Smooth muscle cell (in vitro differentiated cells): Measurements from ENCODE around the gene DDO. TPM values are rescaled to one million over a fixed set of nuclear protein-coding genes. Genes with fewer than 3 reads are reported as not detected.

Source experiments
- DNase-seq: peaks from one replicate; lab custom pipeline; 2025; ENCODE audit not compliant: unreplicated experiment; lab: John Stamatoyannopoulos, UW
- H2AFZ ChIP-seq: fragments of 200-600 bp; sonication (generic); 2 replicates; pipeline ENCODE4 v1.6.0; 2016; ENCODE audit warnings: antibody characterized with exemption, low read depth, mild to moderate bottlenecking
- H3F3A ChIP-seq: fragments of 200-600 bp; sonication (generic); 2 replicates; pipeline ENCODE4 v1.6.0; 2017; ENCODE audit warnings: antibody characterized with exemption, low read depth
- H3K27ac ChIP-seq: fragments of 200-600 bp; sonication (generic); 2 replicates; pipeline ENCODE4 v1.5.1; 2016; ENCODE audit warnings: low read depth, mild to moderate bottlenecking
- H3K27me3 ChIP-seq: fragments of 200-600 bp; sonication (generic); 2 replicates; pipeline ENCODE4 v1.6.1; 2016; ENCODE audit warnings: low read depth, mild to moderate bottlenecking
- H3K36me3 ChIP-seq: fragments of 200-600 bp; sonication (generic); 2 replicates; pipeline ENCODE4 v1.5.1; 2016; ENCODE audit warnings: low read depth
- H3K4me1 ChIP-seq: fragments of 200-600 bp; sonication (generic); 2 replicates; pipeline ENCODE4 v1.5.1; 2016; ENCODE audit warnings: low read depth
- H3K4me2 ChIP-seq: fragments of 200-600 bp; sonication (generic); 2 replicates; pipeline ENCODE4 v1.6.0; 2016; ENCODE audit warnings: mild to moderate bottlenecking
- H3K4me3 ChIP-seq: fragments of 200-600 bp; sonication (generic); 2 replicates; pipeline ENCODE4 v1.5.1; 2016; ENCODE audit warnings: mild to moderate bottlenecking
- H3K79me2 ChIP-seq: fragments of 200-600 bp; sonication (generic); 2 replicates; pipeline ENCODE4 v1.6.0; 2016; ENCODE audit warnings: low read depth, mild to moderate bottlenecking
- H3K9ac ChIP-seq: fragments of 200-600 bp; sonication (generic); 2 replicates; pipeline ENCODE4 v1.6.0; 2016; ENCODE audit warnings: low read depth
- H3K9me3 ChIP-seq: fragments of 200-600 bp; sonication (generic); replicated peaks from 2 replicates; pipeline ENCODE4 v1.5.1; 2016; ENCODE audit warnings: low read depth
- H4K20me1 ChIP-seq: fragments of 200-600 bp; sonication (generic); 2 replicates; pipeline ENCODE4 v1.6.0; 2016; ENCODE audit warnings: low read depth
- CTCF ChIP-seq: fragments of 200-600 bp; sonication (generic); IDR thresholded peaks from 2 replicates; pipeline ENCODE4 v1.5.1; 2017; ENCODE audit warnings: borderline replicate concordance, mild to moderate bottlenecking, antibody characterized with exemption; ENCODE audit not compliant: insufficient read depth, poor library complexity, severe bottlenecking
- WGBS: methylation state at CpG from one replicate; pipeline ENCODE4 v1.1.7; 2016; ENCODE audit warnings: low lambda C conversion rate; 5-methylcytosine and 5-hydroxymethylcytosine counted together
- polyA plus RNA-seq: library from polyadenylated mRNA; unstranded; fragments of >200 nt; fragmentation: Nextera tagmentation; extraction: Ambion mirVana; gene quantifications from 2 replicates; pipeline ENCODE4 v1.2.1, GENCODE V29; 2016
- total RNA-seq: library from RNA; depleted of rRNA; stranded (reverse); fragments of >200 nt; gene quantifications from 2 replicates; pipeline ENCODE4 v1.2.3, GENCODE V29; 2014

DDO gene
- total and polyA plus RNA-seq, 2 experiments from 2014 or later, result not detected

DNA sequence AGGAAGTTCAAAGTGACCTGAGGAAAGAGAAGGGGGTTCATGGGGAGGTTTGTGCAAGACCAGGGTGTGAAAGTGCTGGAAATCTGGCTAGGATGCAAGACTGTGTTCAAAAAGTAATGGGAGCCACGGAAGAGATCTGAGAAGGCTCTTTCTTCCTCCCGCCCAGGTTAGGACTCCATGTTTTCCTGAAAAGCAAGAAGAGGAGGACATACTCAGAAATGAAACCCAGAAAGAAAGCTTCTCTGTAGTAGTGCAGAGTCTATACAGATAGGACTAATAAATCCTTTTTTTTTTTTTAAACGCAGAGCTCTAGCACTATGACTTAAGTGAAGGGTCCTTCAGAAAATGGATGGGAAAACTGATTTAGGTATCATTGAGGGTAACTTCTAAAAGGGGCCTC lies 3.2 kb upstream of the DDO start:
- Histone ChIP-seq H3K27ac (no peak overlapping the region), H3K79me2 (no peaks in the 10 kb centered on the region)
- 93% methylated on average over 3 of the region's 3 CpGs for WGBS

DNA sequence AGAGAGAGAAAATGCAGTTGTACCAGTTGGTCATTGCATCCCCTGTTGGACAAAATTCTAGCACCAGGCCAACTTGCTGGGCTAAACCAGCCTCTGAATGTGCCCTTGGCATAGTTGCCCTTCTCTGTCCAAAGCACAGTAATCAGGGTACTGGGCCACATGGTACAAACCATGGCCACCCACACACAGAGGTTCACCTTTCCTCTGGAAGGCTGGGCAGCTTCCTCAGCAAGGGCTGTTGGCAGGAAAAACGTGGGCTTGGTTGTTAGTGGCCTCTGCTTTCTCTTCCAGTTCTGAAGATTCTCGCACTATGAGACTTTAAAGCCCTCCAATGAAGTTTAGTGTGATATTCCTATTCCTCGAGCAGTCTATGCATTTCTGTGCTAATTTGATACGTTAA lies 706 bp downstream of the DDO start:
- Histone ChIP-seq H3K9ac (no peak overlapping the region), H3F3A (no peaks in the 10 kb centered on the region), H3K4me2 (no peak overlapping the region), H3K27me3 (peaks cover 4% of the 10 kb centered on the region), H3K9me3 (no peaks in the 10 kb centered on the region), H3K79me2 (no peaks in the 10 kb centered on the region), H3K36me3 (no peaks in the 10 kb centered on the region), H3K4me3 (no peak overlapping the region), H3K27ac (no peak overlapping the region), H4K20me1 (no peaks in the 10 kb centered on the region), H2AFZ (no peak overlapping the region), H3K4me1 (no peaks in the 10 kb centered on the region)
- TF ChIP-seq CTCF, result no peak
- WGBS, result 87% methylated on average over 4 of the region's 4 CpGs
- no peak for DNase-seq

More for the DNA sequence above, 3.2 kb upstream of the DDO start:
- Histone ChIP-seq H3K4me2 (no peak overlapping the region), H3K9me3 (no peaks in the 10 kb centered on the region), H3F3A (no peaks in the 10 kb centered on the region), H3K27me3 (peaks cover 4% of the 10 kb centered on the region), H3K36me3 (no peaks in the 10 kb centered on the region), H3K4me1 (no peaks in the 10 kb centered on the region), H4K20me1 (no peaks in the 10 kb centered on the region), H3K4me3 (no peak overlapping the region), H2AFZ (no peak overlapping the region), H3K9ac (no peak overlapping the region)
- TF ChIP-seq CTCF, result no peak
- no peak for DNase-seq

- 67% methylated on average over 8 of the region's 8 CpGs for WGBS
- TF ChIP-seq CTCF, result no peak
- Histone ChIP-seq H3K9me3 (no peaks in the 10 kb centered on the region), H3K9ac (no peak overlapping the region), H3K36me3 (no peaks in the 10 kb centered on the region), H3K4me2 (no peak overlapping the region), H3K27me3 (no peaks in the 10 kb centered on the region), H3K4me1 (no peaks in the 10 kb centered on the region), H3K4me3 (no peak overlapping the region), H3K27ac (no peak overlapping the region), H4K20me1 (no peaks in the 10 kb centered on the region), H2AFZ (no peak overlapping the region), H3K79me2 (no peaks in the 10 kb centered on the region), H3F3A (no peaks in the 10 kb centered on the region)
- no peak for DNase-seq
Measured at GRCh38 chr6:110412360-110412759, 3.0 kb downstream of the DDO start.

- Histone ChIP-seq H3K4me1 (no peaks in the 10 kb centered on the region), H3K9ac (no peak overlapping the region), H3K27ac (no peak overlapping the region), H3K36me3 (no peaks in the 10 kb centered on the region), H3K9me3 (no peaks in the 10 kb centered on the region), H3K4me2 (no peak overlapping the region), H3K4me3 (no peak overlapping the region), H3K79me2 (no peaks in the 10 kb centered on the region), H3K27me3 (no peaks in the 10 kb centered on the region), H3F3A (no peaks in the 10 kb centered on the region), H2AFZ (no peak overlapping the region), H4K20me1 (no peaks in the 10 kb centered on the region)
- 86% methylated on average over 4 of the region's 4 CpGs for WGBS
- no peak for DNase-seq
- no peak for TF ChIP-seq CTCF
Measured at GRCh38 chr6:110410511-110410910, 4.9 kb downstream of the DDO start.
